ENCODE results near the gene APBA2.
"Not testable (repeated sequence)": the region's sequence is repeated elsewhere in the genome, so short reads cannot be mapped to it uniquely, and the experiment has no call there.

The APBA2 gene

GRCh38 chr15:29097971-29098370, 212.2 kb downstream of the APBA2 start:
- DNase-seq (ENCODE audit: low spot score): no peak
- in situ Hi-C loops (cut with MboI; ENCODE audit: low pct_unique_long_range_greater_than_20kb, low sequenced_read_pairs, unreplicated experiment): no loop called here
- TF ChIP-seq CTCF (IDR thresholded peaks at IDR 0.05; ENCODE audit: extremely low read depth, insufficient read depth, missing control alignments): no peak

GRCh38 chr15:29098652-29099051, 212.9 kb downstream of the APBA2 start:
- DNase-seq (ENCODE audit: low spot score): no peak
- no peak for TF ChIP-seq CTCF (IDR thresholded peaks at IDR 0.05; ENCODE audit: extremely low read depth, insufficient read depth, missing control alignments)
- in situ Hi-C loops (cut with MboI; ENCODE audit: low pct_unique_long_range_greater_than_20kb, low sequenced_read_pairs, unreplicated experiment): no loop called here

GRCh38 chr15:29099131-29099880, 213.5 kb downstream of the APBA2 start:
- TF ChIP-seq CTCF (IDR thresholded peaks at IDR 0.05; ENCODE audit: extremely low read depth, insufficient read depth, missing control alignments): no peak

GRCh38 chr15:29100486-29101000, 214.8 kb downstream of the APBA2 start:
- TF ChIP-seq CTCF (IDR thresholded peaks at IDR 0.05; ENCODE audit: extremely low read depth, insufficient read depth, missing control alignments): no peak
- no peak for DNase-seq (ENCODE audit: low spot score)
- in situ Hi-C loops (cut with MboI; ENCODE audit: low pct_unique_long_range_greater_than_20kb, low sequenced_read_pairs, unreplicated experiment): no loop called here

More at GRCh38 chr15:29099131-29099880, 213.5 kb downstream of the APBA2 start:
- in situ Hi-C loops (cut with MboI; ENCODE audit: low pct_unique_long_range_greater_than_20kb, low sequenced_read_pairs, unreplicated experiment): no loop called here
- no peak for DNase-seq (ENCODE audit: low spot score)

GRCh38 chr15:29101491-29101890, 215.7 kb downstream of the APBA2 start:
- in situ Hi-C loops (cut with MboI; ENCODE audit: low pct_unique_long_range_greater_than_20kb, low sequenced_read_pairs, unreplicated experiment): no loop called here

GRCh38 chr15:29102173-29102794, 216.5 kb downstream of the APBA2 start:
- TF ChIP-seq CTCF (IDR thresholded peaks at IDR 0.05; ENCODE audit: extremely low read depth, insufficient read depth, missing control alignments): peak; percentile 80
- in situ Hi-C loops (cut with MboI; ENCODE audit: low pct_unique_long_range_greater_than_20kb, low sequenced_read_pairs, unreplicated experiment); DNase-seq (ENCODE audit: low spot score): not testable (repeated sequence)

More at GRCh38 chr15:29101491-29101890, 215.7 kb downstream of the APBA2 start:
- no peak for TF ChIP-seq CTCF (IDR thresholded peaks at IDR 0.05; ENCODE audit: extremely low read depth, insufficient read depth, missing control alignments)
- DNase-seq (ENCODE audit: low spot score): no peak

Measured in GM13977 (cell line).